ENCODE measurements around the gene TOMM20. TPM values are rescaled to one million over a fixed set of nuclear protein-coding genes. Genes with fewer than 3 reads are reported as not detected.
"Not testable (repeated sequence)": the region's sequence is repeated elsewhere in the genome, so short reads cannot be mapped to it uniquely, and the experiment has no call there.

Gene TOMM20
- total RNA-seq, 4 donors from 2014 or later = 101 to 116 (median 111) TPM

GRCh38 chr1:235088430-235088829 lies 40.2 kb downstream of the TOMM20 start:
- no peak overlapping the region for H3K27ac ChIP-seq
- H3K4me3 ChIP-seq = no peak overlapping the region
- peaks cover 22% of the 10 kb centered on the region for H3K4me1 ChIP-seq
- no peak for TF ChIP-seq EP300 (IDR thresholded peaks at IDR 0.05)
- no peak for TF ChIP-seq CTCF (IDR thresholded peaks at IDR 0.05)
- no peak for TF ChIP-seq POLR2A (IDR thresholded peaks at IDR 0.05)
- TF ChIP-seq POLR2AphosphoS5 (IDR thresholded peaks at IDR 0.05) = no peak
- no peaks in the 10 kb centered on the region for H3K36me3 ChIP-seq
- no peaks in the 10 kb centered on the region for H3K27me3 ChIP-seq
- DNase-seq (ENCODE audit: low spot score in 2 of 2) = no peak
- no peaks in the 10 kb centered on the region for H3K9me3 ChIP-seq
- 91% methylated on average over 6 of the region's 6 CpGs for WGBS

GRCh38 chr1:235087906-235088305 lies 40.7 kb downstream of the TOMM20 start:
- WGBS = 93% methylated on average over 6 of the region's 6 CpGs
- Histone ChIP-seq H3K36me3 (no peaks in the 10 kb centered on the region), H3K9me3 (no peaks in the 10 kb centered on the region), H3K27ac (no peak overlapping the region), H3K27me3 (no peaks in the 10 kb centered on the region), H3K4me3 (no peak overlapping the region), H3K4me1 (peaks cover 22% of the 10 kb centered on the region)
- TF ChIP-seq POLR2AphosphoS5 (IDR thresholded peaks at IDR 0.05) (no peak), CTCF (IDR thresholded peaks at IDR 0.05) (no peak), POLR2A (IDR thresholded peaks at IDR 0.05) (no peak), EP300 (IDR thresholded peaks at IDR 0.05) (no peak)
- no peak for DNase-seq (ENCODE audit: low spot score in 2 of 2)

- not testable (repeated sequence) for H3K27me3 ChIP-seq
- WGBS = 90% methylated on average over 12 of the region's 12 CpGs
- H3K4me1 ChIP-seq = peaks cover 33% of the 10 kb centered on the region
These were observed 43.1 kb downstream of the TOMM20 start for GRCh38 chr1:235085411-235086117.

GRCh38 chr1:235080788-235081187 lies 47.8 kb downstream of the TOMM20 start:
- not testable (repeated sequence) for H3K4me3 ChIP-seq; H3K27me3 ChIP-seq; H3K36me3 ChIP-seq; DNase-seq (ENCODE audit: low spot score in 2 of 2); H3K9me3 ChIP-seq
- Histone ChIP-seq H3K4me1 (peaks cover 77% of the 10 kb centered on the region), H3K27ac (peak overlapping the region; percentile 83)
- 96% methylated on average over 5 of the region's 5 CpGs for WGBS

More at GRCh38 chr1:235085411-235086117, 43.1 kb downstream of the TOMM20 start:
- not testable (repeated sequence) for H3K36me3 ChIP-seq; H3K27ac ChIP-seq; H3K4me3 ChIP-seq; H3K9me3 ChIP-seq; DNase-seq (ENCODE audit: low spot score in 2 of 2)

- not testable (repeated sequence) for H3K9me3 ChIP-seq; H3K36me3 ChIP-seq; H3K4me3 ChIP-seq; H3K27me3 ChIP-seq; DNase-seq (ENCODE audit: low spot score in 2 of 2)
- peak overlapping the region; percentile 83 for H3K27ac ChIP-seq
- peaks cover 82% of the 10 kb centered on the region for H3K4me1 ChIP-seq
- 90% methylated on average over 4 of the region's 4 CpGs for WGBS
These were observed 48.4 kb downstream of the TOMM20 start for GRCh38 chr1:235080297-235080657.

- 52% methylated on average over 8 of the region's 8 CpGs for WGBS
- DNase-seq (ENCODE audit: low spot score in 2 of 2) = peak in 1 of 2 donors; percentile 80
These were observed 49.0 kb downstream of the TOMM20 start for GRCh38 chr1:235079443-235080296.

More at GRCh38 chr1:235079443-235080296, 49.0 kb downstream of the TOMM20 start:
- no peak for TF ChIP-seq EP300 (IDR thresholded peaks at IDR 0.05)
- TF ChIP-seq POLR2AphosphoS5 (IDR thresholded peaks at IDR 0.05) = peak in 2 of 3 donors; percentile 58 to 66
- Histone ChIP-seq H3K4me1 (peaks cover 88% of the 10 kb centered on the region), H3K9me3 (no peaks in the 10 kb centered on the region), H3K36me3 (no peaks in the 10 kb centered on the region), H3K27me3 (no peaks in the 10 kb centered on the region), H3K27ac (peak overlapping the region; percentile 83), H3K4me3 (no peak overlapping the region)

All from suprapubic skin (tissue), 4 donors.